Lower leg skin (tissue), 4 donors: ENCODE measurements around the gene GLYAT. TPM values are rescaled to one million over a fixed set of nuclear protein-coding genes. Genes with fewer than 3 reads are reported as not detected.

Source experiments
- DNase-seq, 2 donors: peaks; one replicate each; pipeline ENCODE4 v3.0.0-alpha.2; 2019; ENCODE audit warnings: low spot score in 2 of 2
- H3K4me3 ChIP-seq: fragments of 200-600 bp; sonication (generic); 2 replicates; pipeline ENCODE4 v1.5.1; 2017; ENCODE audit warnings: mild to moderate bottlenecking, low read depth; ENCODE audit not compliant: poor library complexity, severe bottlenecking
- CTCF ChIP-seq, 3 donors: fragments of 450-650 bp; IDR thresholded peaks; one replicate each; pipeline ENCODE4 v1.5.1; 2016; ENCODE audit warnings: antibody characterized with exemption in 3 of 3, mild to moderate bottlenecking in 3 of 3, moderate library complexity in 2 of 3
- POLR2A ChIP-seq, 2 donors: fragments of 450-650 bp; IDR thresholded peaks; one replicate each; pipeline ENCODE4 v1.6.1; 2016 to 2017; ENCODE audit warnings: antibody characterized with exemption in 2 of 2, mild to moderate bottlenecking in 1 of 2, moderate library complexity in 1 of 2
- WGBS, 2 donors: methylation state at CpG; one replicate each; pipeline ENCODE4 v1.1.5; 2018; 5-methylcytosine and 5-hydroxymethylcytosine counted together
- intact Hi-C: fragments of 100-400 bp; cut with DNase I; formaldehyde crosslinking; loops from one replicate; pipeline ENCODE4 v1.15.0; 2023; ENCODE audit warnings: low total_unique reads
- total RNA-seq, 4 donors: library from RNA; depleted of rRNA; stranded (reverse); fragments of >200 nt; gene quantifications; one replicate each; pipeline ENCODE4 v1.1.0, GENCODE V29; 2016

The GLYAT gene
- total RNA-seq, 4 donors from 2014 or later: 0.17 TPM; not detected in 3

GRCh38 chr11:58774164-58774593 is 42.4 kb upstream of the GLYAT start:
- DNase-seq: no peak
- TF ChIP-seq CTCF (IDR thresholded peaks at IDR 0.05) (no peak), POLR2A (IDR thresholded peaks at IDR 0.05) (no peak)
- WGBS, 2 donors: 50 to 51% methylated on average over 4 of the region's 4 CpGs
- intact Hi-C loops: no loop called here
- H3K4me3 ChIP-seq: no peak overlapping the region

GRCh38 chr11:58773337-58773736 is 41.6 kb upstream of the GLYAT start:
- WGBS, 2 donors: 93 to 95% methylated on average over 3 of the region's 3 CpGs
- intact Hi-C loops: no loop called here
- no peak for TF ChIP-seq CTCF (IDR thresholded peaks at IDR 0.05)
- no peak for TF ChIP-seq POLR2A (IDR thresholded peaks at IDR 0.05)
- DNase-seq: no peak
- H3K4me3 ChIP-seq: no peak overlapping the region

- WGBS, 2 donors: 93 to 94% methylated on average over 5 of the region's 5 CpGs
- no peak overlapping the region for H3K4me3 ChIP-seq
- intact Hi-C loops: no loop called here
- DNase-seq: no peak
- TF ChIP-seq POLR2A (IDR thresholded peaks at IDR 0.05) (no peak), CTCF (IDR thresholded peaks at IDR 0.05) (no peak)
Observed at GRCh38 chr11:58772329-58773285, 40.9 kb upstream of the GLYAT start.

GRCh38 chr11:58771458-58771855 is 39.7 kb upstream of the GLYAT start:
- intact Hi-C loops: no loop called here
- 46 to 59% methylated on average over 3 of the region's 3 CpGs for WGBS, 2 donors
- no peak for DNase-seq
- TF ChIP-seq POLR2A (IDR thresholded peaks at IDR 0.05): no peak
- TF ChIP-seq CTCF (IDR thresholded peaks at IDR 0.05): no peak
- H3K4me3 ChIP-seq: no peak overlapping the region

GRCh38 chr11:58770627-58771457 is 39.1 kb upstream of the GLYAT start:
- no peak overlapping the region for H3K4me3 ChIP-seq
- WGBS, 2 donors: 44 to 50% methylated on average over 11 of the region's 11 CpGs
- DNase-seq: peak in 1 of 2 donors; percentile 33
- TF ChIP-seq CTCF (IDR thresholded peaks at IDR 0.05): no peak
- TF ChIP-seq POLR2A (IDR thresholded peaks at IDR 0.05): no peak
- intact Hi-C loops: no loop called here
